ENCODE results near the gene MCEMP1. TPM values are rescaled to one million over a fixed set of nuclear protein-coding genes. Genes with fewer than 3 reads are reported as not detected.

The MCEMP1 gene
- total RNA-seq, 1 experiment from 2014 or later: not detected

DNA sequence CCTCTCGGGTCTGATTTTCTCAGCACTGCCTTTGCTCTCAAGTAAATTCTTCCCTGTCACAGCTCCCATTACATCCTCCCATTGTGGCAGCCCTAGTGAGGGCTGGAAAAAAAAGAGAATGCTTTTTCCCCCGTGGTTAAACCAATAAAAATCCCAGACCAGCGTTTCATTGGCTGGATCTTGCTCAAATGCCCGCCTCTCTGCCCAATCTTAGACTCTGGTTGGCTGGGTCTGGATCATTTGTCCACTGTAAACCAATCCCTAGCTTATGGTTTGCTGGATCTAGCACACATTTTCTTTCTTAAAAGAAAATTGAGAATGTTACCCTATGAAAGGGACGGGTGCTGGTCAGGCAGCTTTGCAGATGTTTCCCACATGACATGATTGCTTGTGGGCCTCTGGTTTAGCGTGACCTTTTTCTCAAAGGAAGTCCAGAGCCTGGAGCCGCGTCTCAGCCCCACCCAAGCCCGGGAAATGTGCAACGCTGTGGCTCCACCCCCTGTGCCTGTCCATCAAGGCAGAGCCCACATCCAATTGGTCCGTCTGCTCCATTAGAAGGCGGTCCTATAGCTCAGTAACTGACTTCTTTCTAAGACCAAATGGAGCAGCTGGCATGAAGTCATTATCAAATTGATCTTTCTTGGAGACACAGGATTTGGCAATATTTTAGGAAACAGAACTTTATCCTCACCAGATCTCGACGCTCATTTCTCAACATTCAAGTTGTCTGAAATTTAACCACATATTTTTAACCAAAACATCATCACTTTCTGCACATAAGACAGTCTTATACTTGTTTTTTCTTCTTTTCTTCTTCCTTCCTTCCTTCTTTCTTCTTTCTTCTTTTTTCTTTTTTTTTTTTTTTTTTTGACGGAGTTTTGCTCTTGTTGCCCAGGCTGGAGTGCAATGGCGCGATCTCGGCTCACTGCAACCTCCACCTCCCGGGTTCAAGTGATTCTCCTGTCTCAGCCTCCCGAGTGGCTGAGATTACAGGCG is 2.6 kb upstream of the MCEMP1 start:
- no peaks in the 10 kb centered on the region for H3K36me3 ChIP-seq (replicated peaks; ENCODE audit: control insufficient read depth, insufficient read depth, low read length)
- no peak overlapping the region for H3K4me3 ChIP-seq (ENCODE audit: insufficient read depth, low read depth, low read length)
- H3K27me3 ChIP-seq (ENCODE audit: control insufficient read depth, insufficient read depth, low read length): peaks cover 23% of the 10 kb centered on the region
- peak; percentile 92 for DNase-seq

DNA sequence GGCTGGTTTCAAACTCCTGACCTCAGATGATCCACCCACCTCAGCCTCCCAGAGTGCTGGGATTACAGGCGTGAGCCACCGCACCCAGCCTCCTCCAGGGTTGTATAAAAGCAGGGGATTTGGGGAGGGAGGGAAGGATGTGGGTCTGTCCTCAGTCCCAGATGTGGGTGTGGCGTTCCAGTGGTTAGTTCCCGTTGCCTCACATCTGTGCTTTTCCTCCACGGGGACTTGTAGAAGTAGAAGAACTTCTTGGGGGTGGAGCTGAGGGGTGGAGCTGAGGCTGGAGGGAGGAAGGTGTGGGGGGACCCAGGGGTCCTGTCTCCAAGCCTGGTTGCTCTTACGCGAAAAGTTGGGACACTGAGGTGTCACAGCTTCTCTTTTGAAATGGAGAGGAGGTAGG is 514 bp upstream of the MCEMP1 start:
- no peak for DNase-seq
- H3K36me3 ChIP-seq (replicated peaks; ENCODE audit: control insufficient read depth, insufficient read depth, low read length): no peaks in the 10 kb centered on the region
- H3K4me3 ChIP-seq (ENCODE audit: insufficient read depth, low read depth, low read length): no peak overlapping the region
- peaks cover 12% of the 10 kb centered on the region for H3K27me3 ChIP-seq (ENCODE audit: control insufficient read depth, insufficient read depth, low read length)

DNA sequence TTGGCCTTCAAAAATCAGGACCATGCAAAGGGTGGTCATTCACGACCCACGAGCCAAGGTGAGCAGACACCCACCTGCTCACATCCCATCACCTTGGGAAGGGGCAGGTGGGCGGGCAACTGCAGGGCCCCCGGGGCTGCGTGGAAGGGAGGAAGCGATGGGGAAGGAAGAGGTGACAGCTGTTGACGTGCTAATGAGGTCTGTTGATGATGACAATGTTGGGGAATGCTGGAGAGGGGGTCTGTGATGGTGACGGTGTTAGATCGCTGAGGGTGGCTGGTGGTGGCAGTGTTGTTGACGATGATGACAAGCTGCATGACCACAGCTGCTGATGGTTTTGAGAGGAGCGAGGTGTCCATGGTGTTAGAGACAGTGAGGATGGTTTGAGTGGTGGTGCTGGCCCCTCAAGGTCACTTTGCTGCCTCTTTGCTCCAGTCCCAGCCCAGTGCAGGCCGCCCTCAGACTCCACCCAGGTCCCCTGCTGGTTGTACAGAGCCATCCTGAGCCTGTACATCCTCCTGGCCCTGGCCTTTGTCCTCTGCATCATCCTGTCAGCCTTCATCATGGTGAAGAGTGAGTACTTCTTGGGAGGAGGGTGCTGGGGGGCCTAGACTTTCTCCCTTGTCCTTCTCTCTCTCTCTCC is 900 bp downstream of the MCEMP1 start:
- H3K27me3 ChIP-seq (ENCODE audit: control insufficient read depth, insufficient read depth, low read length): peaks cover 7% of the 10 kb centered on the region; the same call in 1 of the 2 replicates
- no peak overlapping the region; the same call in 1 of the 2 replicates for H3K4me3 ChIP-seq (ENCODE audit: insufficient read depth, low read depth, low read length)
- DNase-seq: no peak
- H3K36me3 ChIP-seq (replicated peaks; ENCODE audit: control insufficient read depth, insufficient read depth, low read length): peaks cover 2% of the 10 kb centered on the region; the same call in 1 of the 2 replicates

DNA sequence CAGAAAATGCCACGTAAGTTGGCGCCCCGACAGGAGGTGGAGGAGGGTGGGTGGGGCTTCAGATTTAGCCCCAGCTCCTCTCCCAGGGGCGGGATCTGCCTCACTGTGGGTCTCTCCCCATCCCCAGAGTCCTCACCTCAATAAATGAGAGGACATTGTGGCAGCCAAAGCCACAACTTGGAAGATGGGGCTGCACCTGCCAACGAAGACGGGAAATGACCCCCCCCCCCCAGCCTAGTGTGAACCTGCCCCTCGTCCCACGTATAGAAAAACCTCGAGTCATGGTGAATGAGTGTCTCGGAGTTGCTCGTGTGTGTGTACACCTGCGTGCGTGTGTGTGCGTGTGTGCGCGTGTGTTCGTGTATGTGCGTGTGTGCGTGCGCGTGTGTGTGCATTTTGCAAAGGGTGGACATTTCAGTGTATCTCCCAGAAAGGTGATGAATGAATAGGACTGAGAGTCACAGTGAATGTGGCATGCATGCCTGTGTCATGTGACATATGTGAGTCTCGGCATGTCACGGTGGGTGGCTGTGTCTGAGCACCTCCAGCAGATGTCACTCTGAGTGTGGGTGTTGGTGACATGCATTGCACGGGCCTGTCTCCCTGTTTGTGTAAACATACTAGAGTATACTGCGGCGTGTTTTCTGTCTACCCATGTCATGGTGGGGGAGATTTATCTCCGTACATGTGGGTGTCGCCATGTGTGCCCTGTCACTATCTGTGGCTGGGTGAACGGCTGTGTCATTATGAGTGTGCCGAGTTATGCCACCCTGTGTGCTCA is 2.3 kb downstream of the MCEMP1 start:
- DNase-seq: no peak
- H3K36me3 ChIP-seq (replicated peaks; ENCODE audit: control insufficient read depth, insufficient read depth, low read length): peaks cover 5% of the 10 kb centered on the region
- H3K4me3 ChIP-seq (ENCODE audit: insufficient read depth, low read depth, low read length): no peak overlapping the region
- H3K27me3 ChIP-seq (ENCODE audit: control insufficient read depth, insufficient read depth, low read length): peaks cover 7% of the 10 kb centered on the region; the same call in 1 of the 2 replicates

DNA sequence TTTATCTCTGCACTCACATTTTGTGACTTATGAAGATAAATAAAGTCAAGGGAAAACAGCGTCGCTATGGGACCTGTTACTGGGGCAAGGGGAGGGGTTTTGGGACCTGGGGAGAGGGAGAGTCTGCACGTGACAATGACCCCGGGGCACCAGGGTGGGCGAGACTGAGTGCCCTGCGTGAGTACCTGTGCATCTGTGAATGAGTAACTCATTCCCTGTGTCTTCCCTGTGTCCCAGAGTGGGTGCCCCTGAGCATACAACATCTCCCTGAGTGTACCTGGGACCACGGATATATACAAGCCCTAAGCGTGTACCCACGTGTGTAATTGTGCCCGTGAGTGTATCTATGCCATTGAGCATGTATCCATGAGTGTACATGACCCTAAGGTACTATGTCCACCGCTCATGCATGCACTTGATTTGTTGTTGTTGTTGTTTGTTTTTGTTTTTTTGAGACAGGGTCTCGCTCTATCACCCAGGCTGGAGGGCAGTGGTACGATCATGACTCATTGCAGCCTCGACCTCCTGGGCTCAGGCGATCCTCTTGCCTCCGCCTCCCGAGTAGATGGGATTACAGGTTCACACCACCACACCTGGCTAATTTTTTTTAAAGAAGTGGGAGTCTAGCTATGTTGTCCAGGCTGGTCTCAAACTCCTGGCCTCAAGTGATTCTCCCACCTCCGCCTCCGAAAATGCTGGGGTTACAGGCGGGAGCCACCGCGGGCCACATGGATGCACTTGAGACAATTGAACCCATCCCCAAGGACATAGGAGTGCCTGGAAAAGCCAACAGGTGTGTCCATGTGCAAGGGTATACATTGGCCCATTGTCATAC is 3.1 kb downstream of the MCEMP1 start:
- H3K27me3 ChIP-seq (ENCODE audit: control insufficient read depth, insufficient read depth, low read length): peaks cover 7% of the 10 kb centered on the region; the same call in 1 of the 2 replicates
- H3K4me3 ChIP-seq (ENCODE audit: insufficient read depth, low read depth, low read length): peak overlapping the region; percentile 18; the same call in 1 of the 2 replicates
- peaks cover 5% of the 10 kb centered on the region for H3K36me3 ChIP-seq (replicated peaks; ENCODE audit: control insufficient read depth, insufficient read depth, low read length)
- no peak for DNase-seq

DNA sequence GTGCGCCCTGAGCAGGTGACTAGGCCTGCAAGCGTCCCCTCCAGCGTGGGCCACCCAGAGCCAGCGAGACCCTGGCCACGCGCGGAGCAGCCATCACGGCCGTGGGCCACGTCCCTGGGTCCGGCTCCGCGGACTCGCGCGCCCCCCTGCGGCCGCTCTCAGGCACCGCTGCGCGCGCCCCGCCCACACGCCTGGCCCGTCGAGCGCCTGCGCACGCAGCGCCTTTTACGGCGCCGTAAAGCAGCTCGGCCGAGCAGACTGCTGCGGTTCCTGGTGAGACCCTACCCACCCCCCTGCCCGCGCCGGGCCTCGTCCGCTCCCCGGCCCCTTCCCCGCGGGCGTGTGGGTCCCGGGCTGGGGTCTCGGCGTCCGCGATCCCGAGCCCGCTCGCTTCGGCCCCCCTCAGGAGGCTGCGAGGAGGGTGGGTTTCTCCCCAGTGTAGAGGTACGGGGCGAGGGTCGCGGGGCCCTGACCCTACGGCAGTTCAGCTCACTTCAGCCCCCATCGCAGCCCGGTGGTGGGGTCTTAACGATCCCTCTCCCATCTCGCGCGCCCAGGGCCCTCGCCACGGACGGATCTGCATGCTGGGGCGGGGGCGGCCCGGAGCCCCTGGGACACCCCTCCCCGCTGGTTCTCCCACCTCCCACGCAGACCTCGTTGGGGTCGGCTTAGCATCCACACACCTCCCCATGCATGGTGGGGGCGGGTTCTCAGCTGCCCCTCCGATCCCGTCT is 3.9 kb downstream of the MCEMP1 start, which contains the start of gene TRAPPC5:
TRAPPC5 (plus strand) TSS at position 228 of the 734 bp plus-strand sequence. CDS start 1,421 bp downstream, outside the sequence.
- peak within 1 kb of the TSS; percentile 92 for H3K4me3 ChIP-seq (ENCODE audit: insufficient read depth, low read depth, low read length)
- H3K36me3 ChIP-seq (replicated peaks; ENCODE audit: control insufficient read depth, insufficient read depth, low read length): peaks cover 5% of the 10 kb centered on the region
- H3K27me3 ChIP-seq (ENCODE audit: control insufficient read depth, insufficient read depth, low read length): peaks cover 7% of the 10 kb centered on the region; the same call in 1 of the 2 replicates
- peak; percentile 98 for DNase-seq

DNA sequence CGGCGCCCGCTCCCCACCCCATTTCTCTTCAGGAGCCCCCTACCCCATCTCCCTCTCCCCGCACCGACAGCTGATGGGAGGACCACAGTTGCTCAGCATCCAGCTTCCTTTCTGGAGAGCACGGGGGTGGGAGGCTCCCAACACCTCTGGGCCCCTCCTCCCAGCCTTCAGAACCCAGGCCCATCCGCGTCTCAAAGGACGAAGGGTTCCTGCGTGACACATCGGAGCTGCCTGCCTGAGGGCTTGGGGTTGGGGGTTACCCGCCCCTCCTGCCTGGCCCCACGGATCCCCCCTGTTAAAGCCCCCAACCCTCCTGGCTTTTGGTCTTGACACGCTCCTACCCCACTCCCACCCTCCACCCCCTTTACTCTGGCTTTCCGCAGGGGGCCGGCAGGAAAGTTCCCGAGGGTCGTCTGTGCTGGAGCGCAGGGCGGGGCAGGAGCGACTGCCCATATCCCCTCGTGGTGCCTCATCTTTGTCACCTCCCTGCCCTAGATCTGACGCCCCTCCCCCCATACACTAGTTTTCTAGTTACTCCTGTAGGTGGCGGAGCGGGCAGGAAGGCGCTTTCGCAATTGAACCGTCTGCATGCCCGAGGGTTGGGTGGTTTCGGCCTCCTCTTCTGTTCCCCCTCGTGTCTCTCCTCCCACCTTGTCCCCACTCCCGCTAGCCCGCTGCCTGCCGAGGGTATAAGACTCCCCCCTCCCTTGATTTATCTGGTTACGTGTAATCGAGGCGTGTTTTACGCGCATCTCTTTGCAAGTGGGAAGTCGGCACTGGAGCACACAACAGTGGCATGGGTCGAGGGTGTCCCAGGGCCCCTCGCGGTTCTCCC is 4.7 kb downstream of the MCEMP1 start:
- DNase-seq: peak; percentile 95
- H3K36me3 ChIP-seq (replicated peaks; ENCODE audit: control insufficient read depth, insufficient read depth, low read length): peaks cover 5% of the 10 kb centered on the region
- peak overlapping the region; percentile 92 for H3K4me3 ChIP-seq (ENCODE audit: insufficient read depth, low read depth, low read length)
- H3K27me3 ChIP-seq (ENCODE audit: control insufficient read depth, insufficient read depth, low read length): peaks cover 7% of the 10 kb centered on the region; the same call in 1 of the 2 replicates

DNA sequence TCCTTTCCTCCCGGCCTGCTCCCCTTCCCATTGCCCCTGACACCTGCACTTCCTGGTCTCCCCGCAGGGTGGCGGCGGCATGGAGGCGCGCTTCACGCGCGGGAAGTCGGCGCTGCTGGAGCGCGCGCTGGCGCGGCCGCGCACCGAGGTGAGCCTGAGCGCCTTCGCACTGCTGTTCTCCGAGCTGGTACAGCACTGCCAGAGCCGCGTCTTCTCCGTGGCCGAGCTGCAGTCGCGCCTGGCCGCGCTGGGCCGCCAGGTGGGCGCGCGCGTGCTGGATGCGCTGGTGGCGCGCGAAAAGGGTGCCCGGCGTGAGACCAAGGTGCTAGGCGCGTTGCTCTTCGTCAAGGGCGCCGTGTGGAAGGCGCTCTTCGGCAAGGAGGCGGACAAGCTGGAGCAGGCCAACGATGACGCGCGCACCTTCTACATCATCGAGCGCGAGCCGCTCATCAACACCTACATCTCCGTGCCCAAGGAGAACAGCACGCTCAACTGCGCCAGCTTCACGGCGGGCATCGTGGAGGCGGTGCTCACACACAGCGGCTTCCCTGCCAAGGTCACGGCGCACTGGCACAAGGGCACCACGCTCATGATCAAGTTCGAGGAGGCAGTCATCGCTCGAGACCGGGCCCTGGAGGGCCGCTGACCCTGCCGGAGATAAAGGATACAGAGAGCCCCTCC is 5.4 kb downstream of the MCEMP1 start:
- peaks cover 7% of the 10 kb centered on the region; the same call in 1 of the 2 replicates for H3K27me3 ChIP-seq (ENCODE audit: control insufficient read depth, insufficient read depth, low read length)
- peak; percentile 79 for DNase-seq
- H3K4me3 ChIP-seq (ENCODE audit: insufficient read depth, low read depth, low read length): no peak overlapping the region
- peaks cover 5% of the 10 kb centered on the region for H3K36me3 ChIP-seq (replicated peaks; ENCODE audit: control insufficient read depth, insufficient read depth, low read length)

DNA sequence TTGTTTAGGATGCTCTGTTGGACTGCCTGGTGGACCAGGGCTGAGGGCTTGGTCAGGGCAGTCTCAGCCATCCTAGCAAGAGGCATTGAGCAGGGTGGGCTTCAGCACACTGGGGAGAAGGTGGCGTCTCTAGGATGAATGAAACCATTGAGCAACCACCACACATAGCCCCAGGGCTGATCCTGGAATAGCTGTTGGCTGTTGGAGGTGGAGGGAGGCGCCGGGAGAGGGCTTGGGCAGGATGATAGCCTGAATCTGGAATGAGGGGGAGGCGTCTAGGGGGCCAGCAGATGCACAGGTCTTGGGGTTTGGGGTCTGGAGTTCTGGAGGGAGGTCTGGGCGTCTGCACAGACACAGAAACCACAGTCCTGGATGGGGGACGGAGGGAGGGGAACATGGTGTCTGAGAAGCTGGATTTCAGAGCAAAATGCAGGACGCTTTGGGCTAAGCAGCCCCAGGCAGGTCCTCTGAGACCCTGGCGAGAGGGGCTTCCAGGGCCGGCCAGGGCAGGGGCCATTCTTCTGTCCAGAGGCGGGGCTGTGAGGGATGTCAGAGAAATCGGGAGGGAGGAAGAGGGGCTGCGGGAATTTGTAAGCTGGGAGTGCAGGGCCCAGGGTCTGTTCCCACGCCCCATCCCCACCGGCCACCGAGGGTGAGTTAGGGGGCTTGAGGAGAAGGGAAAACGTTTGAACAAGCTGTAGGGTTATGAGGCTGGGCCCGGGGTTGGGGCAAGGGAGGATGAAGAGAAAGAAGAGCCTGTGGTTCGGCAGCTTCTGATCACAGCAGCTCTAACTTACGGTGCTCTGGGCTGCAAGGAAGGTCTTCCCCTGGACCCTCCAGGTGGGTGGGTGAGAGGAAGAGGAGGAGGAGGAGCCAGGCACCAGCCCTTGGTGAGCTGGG is 8.9 kb downstream of the MCEMP1 start:
- Histone ChIP-seq H3K36me3 (replicated peaks; ENCODE audit: control insufficient read depth, insufficient read depth, low read length) (peaks cover 5% of the 10 kb centered on the region), H3K4me3 (ENCODE audit: insufficient read depth, low read depth, low read length) (peak overlapping the region; percentile 15; the same call in 1 of the 2 replicates), H3K27me3 (ENCODE audit: control insufficient read depth, insufficient read depth, low read length) (no peaks in the 10 kb centered on the region)
- DNase-seq: peak; percentile 73

DNA sequence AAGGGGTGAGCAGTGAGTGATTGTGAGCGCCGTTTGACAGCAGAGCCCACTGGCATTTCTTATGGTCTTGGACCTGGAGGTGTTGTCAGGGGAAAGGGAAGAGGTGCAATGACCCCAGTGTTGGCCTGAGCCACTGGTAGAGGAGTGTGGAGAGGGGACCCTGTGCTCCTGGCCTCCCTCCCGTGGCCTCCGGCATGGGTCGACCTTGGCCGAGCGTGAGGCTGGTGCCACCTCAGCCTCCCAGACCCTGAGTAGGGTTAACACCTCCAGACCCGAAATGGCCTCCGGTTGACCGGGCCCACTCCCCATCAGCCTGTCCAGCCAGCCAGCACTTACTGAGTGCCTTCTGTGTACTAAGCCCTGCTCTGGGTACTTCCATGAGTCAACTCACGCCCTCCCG is 10.3 kb downstream of the MCEMP1 start:
- H3K36me3 ChIP-seq (replicated peaks; ENCODE audit: control insufficient read depth, insufficient read depth, low read length): peaks cover 5% of the 10 kb centered on the region
- DNase-seq: no peak
- H3K27me3 ChIP-seq (ENCODE audit: control insufficient read depth, insufficient read depth, low read length): no peaks in the 10 kb centered on the region
- no peak overlapping the region for H3K4me3 ChIP-seq (ENCODE audit: insufficient read depth, low read depth, low read length)

DNA sequence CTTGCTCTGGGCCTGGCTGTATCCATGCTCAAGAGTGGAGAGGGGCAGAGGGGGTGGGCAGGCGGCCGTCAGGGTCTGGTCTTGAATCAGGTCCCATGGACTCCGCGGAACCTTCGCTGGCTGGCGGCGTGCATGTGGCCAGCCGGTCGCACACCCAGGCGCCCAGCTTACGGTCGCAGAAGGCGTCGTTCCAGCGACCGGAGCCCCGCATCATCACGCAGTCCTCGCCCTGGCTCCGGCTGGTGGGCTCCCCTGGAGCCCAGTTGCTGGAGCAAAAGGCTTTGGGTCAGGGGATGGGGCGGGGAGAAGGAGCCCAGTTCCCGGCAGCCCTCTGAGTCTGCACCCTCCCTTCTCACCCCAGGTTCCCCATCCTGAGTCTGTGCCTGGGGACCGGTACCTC is 12.3 kb downstream of the MCEMP1 start:
- DNase-seq: no peak
- H3K36me3 ChIP-seq (replicated peaks; ENCODE audit: control insufficient read depth, insufficient read depth, low read length): no peaks in the 10 kb centered on the region
- no peak overlapping the region for H3K4me3 ChIP-seq (ENCODE audit: insufficient read depth, low read depth, low read length)
- H3K27me3 ChIP-seq (ENCODE audit: control insufficient read depth, insufficient read depth, low read length): no peaks in the 10 kb centered on the region

Data from H7 (cell line).